Measurements from ENCODE around the gene KCNQ5. TPM values are rescaled to one million over a fixed set of nuclear protein-coding genes. Genes with fewer than 3 reads are reported as not detected.

KCNQ5 gene
- total RNA-seq, 4 donors from 2014 or later = 0.21 to 1.1 (median 0.59) TPM; not detected in 1

GRCh38 chr6:72653026-72653425, 31.2 kb downstream of the KCNQ5 start:
- no peak for DNase-seq (ENCODE audit: low spot score in 2 of 2)

DNA sequence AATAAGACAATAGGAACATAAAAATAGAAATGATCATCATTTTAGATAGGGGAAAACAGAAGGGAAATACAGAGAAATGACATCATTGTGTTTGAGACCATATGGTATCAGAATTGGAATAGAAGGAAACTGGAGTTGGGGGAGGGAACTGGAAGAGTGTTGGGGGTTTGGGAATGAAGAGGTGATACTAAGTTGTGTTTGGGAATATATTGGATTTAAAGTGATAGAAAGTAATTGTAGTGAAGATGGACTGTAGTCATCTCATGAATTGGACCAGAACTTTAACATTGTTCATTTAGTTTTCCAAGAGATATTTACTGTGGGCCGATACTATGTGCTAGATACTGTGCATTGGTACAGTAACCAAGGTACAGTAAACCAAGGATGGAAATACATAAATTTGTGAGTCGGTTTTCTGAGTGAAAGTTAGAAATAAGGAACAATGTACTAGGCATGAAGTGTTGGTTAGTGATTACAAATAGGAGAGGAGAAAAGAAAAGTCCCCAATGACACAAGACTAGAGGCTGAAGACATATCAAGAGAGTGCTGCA, 32.3 kb downstream of the KCNQ5 start:
- DNase-seq (ENCODE audit: low spot score in 2 of 2) = no peak
- Histone ChIP-seq H3K27ac (no peak overlapping the region), H3K4me3 (no peak overlapping the region), H3K36me3 (no peaks in the 10 kb centered on the region), H3K9me3 (no peaks in the 10 kb centered on the region), H3K27me3 (no peaks in the 10 kb centered on the region), H3K4me1 (peaks cover 0 to 12% (median 3%) of the 10 kb centered on the region in 4 donors)
- TF ChIP-seq EP300 (IDR thresholded peaks at IDR 0.05) (no peak), POLR2A (IDR thresholded peaks at IDR 0.05) (no peak)
- TF ChIP-seq, protein P1, sequence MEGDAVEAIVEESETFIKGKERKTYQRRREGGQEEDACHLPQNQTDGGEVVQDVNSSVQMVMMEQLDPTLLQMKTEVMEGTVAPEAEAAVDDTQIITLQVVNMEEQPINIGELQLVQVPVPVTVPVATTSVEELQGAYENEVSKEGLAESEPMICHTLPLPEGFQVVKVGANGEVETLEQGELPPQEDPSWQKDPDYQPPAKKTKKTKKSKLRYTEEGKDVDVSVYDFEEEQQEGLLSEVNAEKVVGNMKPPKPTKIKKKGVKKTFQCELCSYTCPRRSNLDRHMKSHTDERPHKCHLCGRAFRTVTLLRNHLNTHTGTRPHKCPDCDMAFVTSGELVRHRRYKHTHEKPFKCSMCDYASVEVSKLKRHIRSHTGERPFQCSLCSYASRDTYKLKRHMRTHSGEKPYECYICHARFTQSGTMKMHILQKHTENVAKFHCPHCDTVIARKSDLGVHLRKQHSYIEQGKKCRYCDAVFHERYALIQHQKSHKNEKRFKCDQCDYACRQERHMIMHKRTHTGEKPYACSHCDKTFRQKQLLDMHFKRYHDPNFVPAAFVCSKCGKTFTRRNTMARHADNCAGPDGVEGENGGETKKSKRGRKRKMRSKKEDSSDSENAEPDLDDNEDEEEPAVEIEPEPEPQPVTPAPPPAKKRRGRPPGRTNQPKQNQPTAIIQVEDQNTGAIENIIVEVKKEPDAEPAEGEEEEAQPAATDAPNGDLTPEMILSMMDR (IDR thresholded peaks at IDR 0.05) = no peak
- 70 to 91% methylated on average over 2 of the region's 2 CpGs for WGBS, 2 donors

More at GRCh38 chr6:72653026-72653425, 31.2 kb downstream of the KCNQ5 start:
- no peaks in the 10 kb centered on the region for H3K9me3 ChIP-seq
- no peak overlapping the region for H3K27ac ChIP-seq
- no peaks in the 10 kb centered on the region for H3K36me3 ChIP-seq
- TF ChIP-seq, protein P1 (IDR thresholded peaks at IDR 0.05) = no peak
- TF ChIP-seq POLR2A (IDR thresholded peaks at IDR 0.05) (no peak), EP300 (IDR thresholded peaks at IDR 0.05) (no peak)
- H3K4me1 ChIP-seq = peaks cover 0 to 12% (median 3%) of the 10 kb centered on the region in 4 donors
- no peak overlapping the region for H3K4me3 ChIP-seq
- 51 to 59% methylated on average over 1 of the region's 1 CpG for WGBS, 2 donors
- no peaks in the 10 kb centered on the region for H3K27me3 ChIP-seq

DNA sequence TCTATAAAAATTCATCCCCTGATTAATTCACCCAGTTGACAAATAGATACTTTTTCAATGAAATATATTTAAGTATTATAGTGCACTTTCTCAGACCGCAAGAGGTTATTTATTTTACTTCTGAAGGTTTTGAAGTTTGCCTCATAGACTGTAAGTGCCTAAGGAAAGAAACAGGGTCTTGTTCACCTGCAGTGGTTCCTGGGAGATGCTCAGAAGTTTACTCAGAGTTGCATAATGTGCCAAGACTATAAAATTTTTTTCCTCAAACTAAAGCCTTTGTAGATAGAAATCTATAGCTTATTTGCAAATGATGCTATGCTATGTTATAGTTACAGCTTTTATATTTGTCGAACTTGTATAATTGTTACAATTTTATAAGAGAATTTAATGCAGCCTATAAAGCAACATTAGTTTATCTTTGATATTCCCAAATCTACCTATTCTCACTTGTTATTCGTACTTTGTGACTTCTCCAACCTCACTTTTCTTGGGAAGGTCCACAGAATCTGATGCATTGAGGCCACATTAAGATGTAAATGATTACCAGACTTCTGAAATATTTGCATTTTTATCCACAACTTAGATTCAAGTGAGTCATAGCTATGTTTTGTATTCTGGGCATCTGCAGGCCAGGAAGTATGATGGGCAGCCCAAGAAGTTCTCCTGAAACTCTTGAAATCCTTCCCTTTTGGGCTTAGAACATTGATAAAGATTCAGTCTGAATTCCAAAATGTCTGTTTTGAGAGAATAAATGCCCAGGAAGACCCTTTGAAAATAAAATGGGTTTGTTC, 35.7 kb downstream of the KCNQ5 start:
- no peaks in the 10 kb centered on the region for H3K9me3 ChIP-seq
- TF ChIP-seq POLR2A (IDR thresholded peaks at IDR 0.05) (no peak), EP300 (IDR thresholded peaks at IDR 0.05) (no peak)
- TF ChIP-seq, protein P1 (IDR thresholded peaks at IDR 0.05) = no peak
- 89 to 90% methylated on average over 3 of the region's 3 CpGs for WGBS, 2 donors
- H3K36me3 ChIP-seq = no peaks in the 10 kb centered on the region
- H3K27ac ChIP-seq = no peak overlapping the region
- no peak for DNase-seq (ENCODE audit: low spot score in 2 of 2)
- H3K4me3 ChIP-seq = no peak overlapping the region
- no peaks in the 10 kb centered on the region for H3K27me3 ChIP-seq
- peaks cover 0 to 2% (median 0%) of the 10 kb centered on the region in 4 donors for H3K4me1 ChIP-seq

GRCh38 chr6:72659754-72660153, 37.9 kb downstream of the KCNQ5 start:
- H3K27me3 ChIP-seq = no peaks in the 10 kb centered on the region
- no peaks in the 10 kb centered on the region for H3K9me3 ChIP-seq

More at GRCh38 chr6:72659754-72660153, 37.9 kb downstream of the KCNQ5 start:
- DNase-seq (ENCODE audit: low spot score in 2 of 2) = no peak
- Histone ChIP-seq H3K4me3 (no peak overlapping the region), H3K27ac (no peak overlapping the region), H3K4me1 (no peaks in the 10 kb centered on the region), H3K36me3 (no peaks in the 10 kb centered on the region)
- TF ChIP-seq, protein P1 (IDR thresholded peaks at IDR 0.05) = no peak
- TF ChIP-seq EP300 (IDR thresholded peaks at IDR 0.05) (no peak), POLR2A (IDR thresholded peaks at IDR 0.05) (no peak)
- 85 to 93% methylated on average over 5 of the region's 5 CpGs for WGBS, 2 donors
